ENCODE measurements around the gene RAB8A. TPM values are rescaled to one million over a fixed set of nuclear protein-coding genes. Genes with fewer than 3 reads are reported as not detected.

RAB8A gene
- total RNA-seq, 1 experiment from 2014 or later: 74.0 TPM

DNA sequence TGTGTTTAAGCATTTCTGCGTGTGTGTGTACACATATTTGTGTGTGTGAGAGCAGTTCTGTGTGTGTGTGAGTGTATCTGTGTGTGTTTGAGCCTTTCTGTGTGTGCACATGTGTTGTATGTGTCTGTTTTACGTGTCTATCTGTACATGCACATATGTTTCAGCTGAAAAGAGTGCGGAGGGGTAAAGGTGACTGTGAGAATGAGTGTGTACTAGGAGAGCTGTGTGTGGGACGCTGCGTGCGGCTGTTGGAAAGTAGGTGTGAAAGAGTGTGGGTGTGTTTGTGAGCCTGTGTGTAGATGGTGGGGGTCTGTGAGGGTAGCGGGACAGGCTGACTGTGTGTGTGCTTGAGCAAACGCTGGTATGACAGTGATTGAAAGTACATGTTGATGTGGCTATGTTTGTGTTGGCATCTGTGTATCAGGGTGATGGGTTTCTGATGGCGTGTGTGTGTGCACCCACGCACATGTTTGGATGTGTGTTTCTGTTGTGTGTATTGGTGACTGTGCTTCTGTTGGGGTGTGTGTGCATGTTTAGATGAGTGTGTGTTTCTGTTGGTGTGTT is 42.9 kb upstream of the RAB8A start (continued):
- TF ChIP-seq, protein P1, sequence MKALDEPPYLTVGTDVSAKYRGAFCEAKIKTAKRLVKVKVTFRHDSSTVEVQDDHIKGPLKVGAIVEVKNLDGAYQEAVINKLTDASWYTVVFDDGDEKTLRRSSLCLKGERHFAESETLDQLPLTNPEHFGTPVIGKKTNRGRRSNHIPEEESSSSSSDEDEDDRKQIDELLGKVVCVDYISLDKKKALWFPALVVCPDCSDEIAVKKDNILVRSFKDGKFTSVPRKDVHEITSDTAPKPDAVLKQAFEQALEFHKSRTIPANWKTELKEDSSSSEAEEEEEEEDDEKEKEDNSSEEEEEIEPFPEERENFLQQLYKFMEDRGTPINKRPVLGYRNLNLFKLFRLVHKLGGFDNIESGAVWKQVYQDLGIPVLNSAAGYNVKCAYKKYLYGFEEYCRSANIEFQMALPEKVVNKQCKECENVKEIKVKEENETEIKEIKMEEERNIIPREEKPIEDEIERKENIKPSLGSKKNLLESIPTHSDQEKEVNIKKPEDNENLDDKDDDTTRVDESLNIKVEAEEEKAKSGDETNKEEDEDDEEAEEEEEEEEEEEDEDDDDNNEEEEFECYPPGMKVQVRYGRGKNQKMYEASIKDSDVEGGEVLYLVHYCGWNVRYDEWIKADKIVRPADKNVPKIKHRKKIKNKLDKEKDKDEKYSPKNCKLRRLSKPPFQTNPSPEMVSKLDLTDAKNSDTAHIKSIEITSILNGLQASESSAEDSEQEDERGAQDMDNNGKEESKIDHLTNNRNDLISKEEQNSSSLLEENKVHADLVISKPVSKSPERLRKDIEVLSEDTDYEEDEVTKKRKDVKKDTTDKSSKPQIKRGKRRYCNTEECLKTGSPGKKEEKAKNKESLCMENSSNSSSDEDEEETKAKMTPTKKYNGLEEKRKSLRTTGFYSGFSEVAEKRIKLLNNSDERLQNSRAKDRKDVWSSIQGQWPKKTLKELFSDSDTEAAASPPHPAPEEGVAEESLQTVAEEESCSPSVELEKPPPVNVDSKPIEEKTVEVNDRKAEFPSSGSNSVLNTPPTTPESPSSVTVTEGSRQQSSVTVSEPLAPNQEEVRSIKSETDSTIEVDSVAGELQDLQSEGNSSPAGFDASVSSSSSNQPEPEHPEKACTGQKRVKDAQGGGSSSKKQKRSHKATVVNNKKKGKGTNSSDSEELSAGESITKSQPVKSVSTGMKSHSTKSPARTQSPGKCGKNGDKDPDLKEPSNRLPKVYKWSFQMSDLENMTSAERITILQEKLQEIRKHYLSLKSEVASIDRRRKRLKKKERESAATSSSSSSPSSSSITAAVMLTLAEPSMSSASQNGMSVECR (CRISPR knock-in tag; IDR thresholded peaks at IDR 0.05; ENCODE audit: borderline replicate concordance): no peak
- TF ChIP-seq ZNF317 (CRISPR knock-in tag; IDR thresholded peaks at IDR 0.05; ENCODE audit: borderline replicate concordance, low read depth) (no peak), KAT7 (CRISPR knock-in tag; IDR thresholded peaks at IDR 0.05; ENCODE audit: borderline replicate concordance) (no peak), SMAD4 (CRISPR knock-in tag; IDR thresholded peaks at IDR 0.05) (no peak), NFYB (CRISPR knock-in tag; conservative IDR thresholded peaks at IDR 0.05; ENCODE audit: low read depth) (no peak)

DNA sequence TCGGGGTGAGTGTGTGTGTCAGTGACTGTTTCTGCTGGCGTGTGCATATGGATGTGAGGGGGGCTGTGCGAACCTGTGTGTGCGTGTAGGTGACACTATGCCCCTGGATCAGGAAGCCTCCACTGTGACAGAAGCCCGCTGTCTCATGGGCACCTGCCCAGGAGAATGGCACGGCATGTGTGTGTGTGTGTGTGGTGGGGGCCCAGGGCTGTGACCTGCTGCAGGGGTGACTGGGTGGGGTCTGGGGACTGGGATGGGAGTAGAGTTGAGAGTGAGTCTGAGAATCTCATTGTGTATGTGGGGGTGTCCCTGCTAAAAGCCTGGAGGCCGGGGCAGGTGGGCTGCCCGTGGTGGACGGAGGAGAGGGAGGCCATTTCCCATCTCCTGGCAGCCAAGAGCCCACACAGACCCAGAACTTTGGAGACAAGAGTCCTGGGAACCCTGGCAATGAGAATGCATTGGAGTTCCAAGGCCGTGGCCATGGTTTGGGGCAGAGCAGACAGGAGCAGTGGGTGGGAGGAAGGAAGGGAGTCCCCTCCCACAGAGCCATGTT is 41.8 kb upstream of the RAB8A start:
- Mint-ChIP-seq H3K36me3 (no peaks in the 10 kb centered on the region), H3K27me3 (ENCODE audit: low read depth) (no peaks in the 10 kb centered on the region), H3K4me3 (no peak overlapping the region), H3K4me1 (peaks cover 26% of the 10 kb centered on the region), H3K9me3 (no peaks in the 10 kb centered on the region), H3K27ac (no peak overlapping the region)
- ChIA-PET CTCF (interaction anchor here (0.6 to 8.9 kb wide), 4 partner anchors 8 to 1492 kb away, joined by 3 to 100 read pairs (median 4); no protein-coding TSS in a partner anchor), POLR2A (no interaction called here)
- DNase-seq (ENCODE audit: low spot score) (no peak), ATAC-seq (no peak)
- TF ChIP-seq CREB1 (CRISPR knock-in tag; IDR thresholded peaks at IDR 0.05): no peak
- TF ChIP-seq ZNF263 (CRISPR knock-in tag; IDR thresholded peaks at IDR 0.05; ENCODE audit: low read depth): no peak
- TF ChIP-seq, protein P2, sequence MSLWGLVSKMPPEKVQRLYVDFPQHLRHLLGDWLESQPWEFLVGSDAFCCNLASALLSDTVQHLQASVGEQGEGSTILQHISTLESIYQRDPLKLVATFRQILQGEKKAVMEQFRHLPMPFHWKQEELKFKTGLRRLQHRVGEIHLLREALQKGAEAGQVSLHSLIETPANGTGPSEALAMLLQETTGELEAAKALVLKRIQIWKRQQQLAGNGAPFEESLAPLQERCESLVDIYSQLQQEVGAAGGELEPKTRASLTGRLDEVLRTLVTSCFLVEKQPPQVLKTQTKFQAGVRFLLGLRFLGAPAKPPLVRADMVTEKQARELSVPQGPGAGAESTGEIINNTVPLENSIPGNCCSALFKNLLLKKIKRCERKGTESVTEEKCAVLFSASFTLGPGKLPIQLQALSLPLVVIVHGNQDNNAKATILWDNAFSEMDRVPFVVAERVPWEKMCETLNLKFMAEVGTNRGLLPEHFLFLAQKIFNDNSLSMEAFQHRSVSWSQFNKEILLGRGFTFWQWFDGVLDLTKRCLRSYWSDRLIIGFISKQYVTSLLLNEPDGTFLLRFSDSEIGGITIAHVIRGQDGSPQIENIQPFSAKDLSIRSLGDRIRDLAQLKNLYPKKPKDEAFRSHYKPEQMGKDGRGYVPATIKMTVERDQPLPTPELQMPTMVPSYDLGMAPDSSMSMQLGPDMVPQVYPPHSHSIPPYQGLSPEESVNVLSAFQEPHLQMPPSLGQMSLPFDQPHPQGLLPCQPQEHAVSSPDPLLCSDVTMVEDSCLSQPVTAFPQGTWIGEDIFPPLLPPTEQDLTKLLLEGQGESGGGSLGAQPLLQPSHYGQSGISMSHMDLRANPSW (CRISPR knock-in tag; conservative IDR thresholded peaks at IDR 0.05; ENCODE audit: low read depth): no peak
- TF ChIP-seq GRHL2 (CRISPR knock-in tag; IDR thresholded peaks at IDR 0.05; ENCODE audit: insufficient replicate concordance, severe bottlenecking): no peak
- TF ChIP-seq, protein P3, sequence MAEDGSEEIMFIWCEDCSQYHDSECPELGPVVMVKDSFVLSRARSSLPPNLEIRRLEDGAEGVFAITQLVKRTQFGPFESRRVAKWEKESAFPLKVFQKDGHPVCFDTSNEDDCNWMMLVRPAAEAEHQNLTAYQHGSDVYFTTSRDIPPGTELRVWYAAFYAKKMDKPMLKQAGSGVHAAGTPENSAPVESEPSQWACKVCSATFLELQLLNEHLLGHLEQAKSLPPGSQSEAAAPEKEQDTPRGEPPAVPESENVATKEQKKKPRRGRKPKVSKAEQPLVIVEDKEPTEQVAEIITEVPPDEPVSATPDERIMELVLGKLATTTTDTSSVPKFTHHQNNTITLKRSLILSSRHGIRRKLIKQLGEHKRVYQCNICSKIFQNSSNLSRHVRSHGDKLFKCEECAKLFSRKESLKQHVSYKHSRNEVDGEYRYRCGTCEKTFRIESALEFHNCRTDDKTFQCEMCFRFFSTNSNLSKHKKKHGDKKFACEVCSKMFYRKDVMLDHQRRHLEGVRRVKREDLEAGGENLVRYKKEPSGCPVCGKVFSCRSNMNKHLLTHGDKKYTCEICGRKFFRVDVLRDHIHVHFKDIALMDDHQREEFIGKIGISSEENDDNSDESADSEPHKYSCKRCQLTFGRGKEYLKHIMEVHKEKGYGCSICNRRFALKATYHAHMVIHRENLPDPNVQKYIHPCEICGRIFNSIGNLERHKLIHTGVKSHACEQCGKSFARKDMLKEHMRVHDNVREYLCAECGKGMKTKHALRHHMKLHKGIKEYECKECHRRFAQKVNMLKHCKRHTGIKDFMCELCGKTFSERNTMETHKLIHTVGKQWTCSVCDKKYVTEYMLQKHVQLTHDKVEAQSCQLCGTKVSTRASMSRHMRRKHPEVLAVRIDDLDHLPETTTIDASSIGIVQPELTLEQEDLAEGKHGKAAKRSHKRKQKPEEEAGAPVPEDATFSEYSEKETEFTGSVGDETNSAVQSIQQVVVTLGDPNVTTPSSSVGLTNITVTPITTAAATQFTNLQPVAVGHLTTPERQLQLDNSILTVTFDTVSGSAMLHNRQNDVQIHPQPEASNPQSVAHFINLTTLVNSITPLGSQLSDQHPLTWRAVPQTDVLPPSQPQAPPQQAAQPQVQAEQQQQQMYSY (CRISPR knock-in tag; IDR thresholded peaks at IDR 0.05): no peak
- no peak for TF ChIP-seq HMGA2 (CRISPR knock-in tag; IDR thresholded peaks at IDR 0.05)
- TF ChIP-seq FOXK1 (CRISPR knock-in tag; IDR thresholded peaks at IDR 0.05): no peak
- TF ChIP-seq ZNF423 (CRISPR knock-in tag; IDR thresholded peaks at IDR 0.05): no peak
- TF ChIP-seq GABPB1 (CRISPR knock-in tag; IDR thresholded peaks at IDR 0.05): no peak

All from WTC11 (cell line).